H9 (cell line): Measurements from ENCODE around the gene RTN1. TPM values are rescaled to one million over a fixed set of nuclear protein-coding genes. Genes with fewer than 3 reads are reported as not detected.

Experiments used
- DNase-seq: peaks from one replicate; pipeline ENCODE4 v3.0.0-alpha.2; 2017
- H2AFZ ChIP-seq: one replicate; pipeline ENCODE4 v1.6.1; 2013; ENCODE audit warnings: mild to moderate bottlenecking, low read length, control low read depth, moderate library complexity
- H2AK5ac ChIP-seq: 2 replicates; pipeline ENCODE4 v1.6.1; 2013; ENCODE audit warnings: low read length, control low read depth, mixed read lengths; ENCODE audit not compliant: insufficient read length
- H2BK120ac ChIP-seq: one replicate; pipeline ENCODE4 v1.6.1; 2013; ENCODE audit warnings: low read depth, mild to moderate bottlenecking, low read length, control low read depth, inconsistent platforms; ENCODE audit not compliant: poor library complexity, severe bottlenecking
- H2BK12ac ChIP-seq: 2 replicates; pipeline ENCODE4 v1.6.1; 2013; ENCODE audit warnings: low read length, control low read depth, mixed read lengths, low read depth; ENCODE audit not compliant: insufficient read length
- H2BK15ac ChIP-seq: 2 replicates; pipeline ENCODE4 v1.6.1; 2013; ENCODE audit warnings: low read depth, low read length, control low read depth
- H2BK20ac ChIP-seq: one replicate; pipeline ENCODE4 v1.6.1; 2013; ENCODE audit warnings: low read depth, mild to moderate bottlenecking, low read length, control low read depth, inconsistent platforms; ENCODE audit not compliant: poor library complexity, severe bottlenecking
- H2BK5ac ChIP-seq: 2 replicates; pipeline ENCODE4 v1.6.1; 2013; ENCODE audit warnings: low read length, control low read depth, mixed read lengths; ENCODE audit not compliant: insufficient read length
- H3K14ac ChIP-seq: 2 replicates; pipeline ENCODE4 v1.6.1; 2013; ENCODE audit warnings: low read length, control low read depth; ENCODE audit not compliant: insufficient read depth
- H3K18ac ChIP-seq: 2 replicates; pipeline ENCODE4 v1.6.1; 2013; ENCODE audit warnings: low read depth, mild to moderate bottlenecking, mixed read lengths, low read length, control low read depth; ENCODE audit not compliant: insufficient read length
- H3K23ac ChIP-seq: 2 replicates; pipeline ENCODE4 v1.6.1; 2013; ENCODE audit warnings: low read length, control low read depth, mixed read lengths, low read depth; ENCODE audit not compliant: insufficient read length
- H3K23me2 ChIP-seq: 2 replicates; pipeline ENCODE4 v1.6.1; 2013; ENCODE audit warnings: low read depth, mild to moderate bottlenecking, mixed read lengths, low read length, control low read depth; ENCODE audit not compliant: insufficient read length, poor library complexity, severe bottlenecking
- H3K27ac ChIP-seq: 2 replicates; pipeline ENCODE4 v1.5.1; 2013; ENCODE audit warnings: low read length, control low read depth, mixed read lengths, low read depth; ENCODE audit not compliant: insufficient read length
- H3K27me3 ChIP-seq: 2 replicates; pipeline ENCODE4 v1.6.1; 2013; ENCODE audit warnings: low read length, control low read depth, inconsistent platforms; ENCODE audit not compliant: insufficient read depth
- H3K4ac ChIP-seq: 2 replicates; pipeline ENCODE4 v1.6.1; 2013; ENCODE audit warnings: low read depth, mild to moderate bottlenecking, control low read depth, inconsistent platforms, low read length, moderate library complexity
- H3K4me1 ChIP-seq: 2 replicates; pipeline ENCODE4 v1.6.1; 2013; ENCODE audit warnings: low read length, control low read depth, inconsistent platforms; ENCODE audit not compliant: insufficient read depth
- H3K4me2 ChIP-seq: 2 replicates; pipeline ENCODE4 v1.6.1; 2013; ENCODE audit warnings: low read length, control low read depth, mixed read lengths; ENCODE audit not compliant: insufficient read length, insufficient read depth
- H3K56ac ChIP-seq: 2 replicates; pipeline ENCODE4 v1.6.1; 2013; ENCODE audit warnings: low read depth, mild to moderate bottlenecking, mixed read lengths, low read length, control low read depth; ENCODE audit not compliant: insufficient read length
- H3K79me1 ChIP-seq: 2 replicates; pipeline ENCODE4 v1.6.1; 2013; ENCODE audit warnings: low read depth, mild to moderate bottlenecking, moderate library complexity, low read length, control low read depth, inconsistent platforms; ENCODE audit not compliant: insufficient read depth, poor library complexity, severe bottlenecking
- H3K79me2 ChIP-seq: 2 replicates; pipeline ENCODE4 v1.6.1; 2013; ENCODE audit warnings: low read length, control low read depth, inconsistent platforms; ENCODE audit not compliant: insufficient read depth
- H3K9ac ChIP-seq: 2 replicates; pipeline ENCODE4 v1.6.1; 2013; ENCODE audit warnings: low read length, control low read depth, mixed read lengths; ENCODE audit not compliant: insufficient read length; ENCODE audit errors: extremely low read depth
- H3K9me3 ChIP-seq: one replicate; pipeline ENCODE4 v1.6.1; 2013; ENCODE audit warnings: low read depth, low read length, inconsistent platforms; ENCODE audit not compliant: control insufficient read depth
- H3T11ph ChIP-seq: one replicate; pipeline ENCODE4 v1.6.1; 2013; ENCODE audit warnings: mild to moderate bottlenecking, low read length, control low read depth, inconsistent platforms
- H4K20me1 ChIP-seq: one replicate; pipeline ENCODE4 v1.6.1; 2013; ENCODE audit not compliant: control insufficient read depth, insufficient read length, insufficient read depth
- H4K5ac ChIP-seq: 2 replicates; pipeline ENCODE4 v1.6.1; 2013; ENCODE audit warnings: low read depth, mild to moderate bottlenecking, mixed read lengths, low read length, control low read depth; ENCODE audit not compliant: insufficient read length
- H4K8ac ChIP-seq: replicated peaks from 2 replicates; pipeline ENCODE4 v1.6.1; 2013; ENCODE audit warnings: low read length, control low read depth, mixed read lengths, low read depth; ENCODE audit not compliant: insufficient read length
- H4K91ac ChIP-seq: 2 replicates; pipeline ENCODE4 v1.6.1; 2013; ENCODE audit warnings: low read depth, mild to moderate bottlenecking, moderate library complexity, mixed read lengths, low read length, control low read depth; ENCODE audit not compliant: insufficient read length
- H3K27ac Mint-ChIP-seq, 3 experiments: 2 replicates in 2 of 3; 3 replicates in 1 of 3; pipeline ENCODE4 v1.8.0; 2020 to 2021; ENCODE audit warnings: mixed read lengths in 3 of 3, mild to moderate bottlenecking in 1 of 3, moderate library complexity in 1 of 3
- H3K27me3 Mint-ChIP-seq: 2 replicates; pipeline ENCODE4 v1.8.0; 2021; ENCODE audit warnings: low read depth, mild to moderate bottlenecking, moderate library complexity, mixed read lengths
- H3K36me3 Mint-ChIP-seq, 3 experiments: 2 replicates in 2 of 3; 3 replicates in 1 of 3; pipeline ENCODE4 v1.8.0; 2020 to 2021; ENCODE audit warnings: low read depth in 3 of 3, mixed read lengths in 3 of 3; ENCODE audit not compliant: insufficient read depth in 1 of 3
- H3K4me1 Mint-ChIP-seq, 2 experiments: 2 replicates each; pipeline ENCODE4 v1.8.0; 2020; ENCODE audit warnings: mixed read lengths in 2 of 2
- H3K4me3 Mint-ChIP-seq, 2 experiments: 2 replicates in 1 of 2; 3 replicates in 1 of 2; pipeline ENCODE4 v1.8.0; 2020 to 2021; ENCODE audit warnings: mild to moderate bottlenecking in 2 of 2, mixed read lengths in 2 of 2, moderate library complexity in 1 of 2
- H3K9me3 Mint-ChIP-seq, 2 experiments: 2 replicates in 1 of 2; 3 replicates in 1 of 2; pipeline ENCODE4 v1.8.0; 2020; ENCODE audit warnings: mild to moderate bottlenecking in 2 of 2, mixed read lengths in 2 of 2, moderate library complexity in 1 of 2
- CTCF ChIP-seq: fragments of 200-600 bp; sonication (generic); conservative IDR thresholded peaks from 3 replicates; pipeline ENCODE4 v1.8.0; 2021; ENCODE audit warnings: antibody characterized with exemption, mild to moderate bottlenecking
- WGBS: extraction: QIAGEN DNeasy Blood & Tissue Kit; methylation state at CpG from one replicate; pipeline ENCODE4 v1.1.7; 2013; ENCODE audit warnings: missing lambda C conversion rate, low lambda C conversion rate, mixed read lengths; ENCODE audit not compliant: insufficient read length; ENCODE audit errors: extremely low coverage; 5-methylcytosine and 5-hydroxymethylcytosine counted together
- total RNA-seq: library from RNA; stranded (reverse); gene quantifications from 2 replicates; pipeline ENCODE4 v1.2.1, GENCODE V29; 2021

Gene RTN1
- total RNA-seq, 1 experiment from 2014 or later, result 1.8 TPM

- Histone ChIP-seq H3K4ac (no peak overlapping the region), H2BK120ac (no peak overlapping the region), H4K8ac (no peak overlapping the region), H2BK5ac (no peak overlapping the region), H3K18ac (no peak overlapping the region), H3K56ac (no peak overlapping the region), H3K79me2 (no peaks in the 10 kb centered on the region), H3K23ac (no peak overlapping the region), H3K79me1 (no peaks in the 10 kb centered on the region), H3T11ph (no peak overlapping the region), H3K9me3 (no peaks in the 10 kb centered on the region), H2AK5ac (no peak overlapping the region), H3K9ac (no peak overlapping the region), H3K27ac (no peak overlapping the region), H2BK12ac (no peak overlapping the region), H4K20me1 (no peaks in the 10 kb centered on the region), H3K14ac (no peak overlapping the region), H2AFZ (no peak overlapping the region), H3K4me1 (no peaks in the 10 kb centered on the region), H3K27me3 (no peaks in the 10 kb centered on the region), H3K4me2 (no peak overlapping the region), H2BK15ac (no peak overlapping the region), H3K23me2 (no peaks in the 10 kb centered on the region), H4K91ac (no peak overlapping the region), H2BK20ac (no peak overlapping the region), H4K5ac (no peak overlapping the region)
- Mint-ChIP-seq H3K4me3 (no peak overlapping the region), H3K9me3 (no peaks in the 10 kb centered on the region), H3K27ac (peak overlapping the region in 1 of 3 experiments; percentile 86; a peak in 3 of 7 replicates), H3K36me3 (no peaks in the 10 kb centered on the region; a peak in 1 of 7 replicates), H3K4me1 (peaks cover 18 to 21% of the 10 kb centered on the region in 2 experiments), H3K27me3 (no peaks in the 10 kb centered on the region; the same call in 1 of the 2 replicates)
- DNase-seq, result no peak
- no CpG with 5 or more reads among the region's 4 CpGs for WGBS
- no peak for TF ChIP-seq CTCF
Measured at GRCh38 chr14:59829469-59830337, 40.9 kb downstream of the RTN1 start.
